Rectal smooth muscle tissue (tissue), 1 donor: ENCODE measurements around the gene CSRP2.

Experiments
- H3K27ac ChIP-seq: one replicate; pipeline ENCODE4 v1.7.0; 2013; ENCODE audit warnings: low read depth, low read length, inconsistent platforms
- H3K27me3 ChIP-seq: one replicate; pipeline ENCODE4 v1.7.0; 2013; ENCODE audit warnings: low read length; ENCODE audit not compliant: control insufficient read depth, insufficient read depth
- H3K36me3 ChIP-seq: one replicate; pipeline ENCODE4 v1.7.0; 2013; ENCODE audit warnings: low read length; ENCODE audit not compliant: control insufficient read depth, insufficient read depth
- H3K4me1 ChIP-seq: one replicate; pipeline ENCODE4 v1.7.0; 2013; ENCODE audit warnings: low read length; ENCODE audit not compliant: control insufficient read depth, insufficient read depth
- H3K4me3 ChIP-seq: one replicate; pipeline ENCODE4 v1.7.0; 2013; ENCODE audit warnings: low read length
- H3K9ac ChIP-seq: one replicate; pipeline ENCODE4 v1.7.0; 2013; ENCODE audit warnings: low read length

Gene CSRP2

GRCh38 chr12:76871082-76871481 lies 7.7 kb downstream of the CSRP2 start:
- no peaks in the 10 kb centered on the region for H3K36me3 ChIP-seq
- H3K27ac ChIP-seq = no peak overlapping the region
- H3K4me3 ChIP-seq = no peak overlapping the region
- no peak overlapping the region for H3K9ac ChIP-seq
- H3K27me3 ChIP-seq = no peaks in the 10 kb centered on the region
- no peaks in the 10 kb centered on the region for H3K4me1 ChIP-seq

GRCh38 chr12:76866726-76867125 lies 12.1 kb downstream of the CSRP2 start:
- no peak overlapping the region for H3K9ac ChIP-seq
- H3K4me3 ChIP-seq = no peak overlapping the region
- no peaks in the 10 kb centered on the region for H3K36me3 ChIP-seq
- H3K4me1 ChIP-seq = peaks cover 4% of the 10 kb centered on the region
- no peak overlapping the region for H3K27ac ChIP-seq
- no peaks in the 10 kb centered on the region for H3K27me3 ChIP-seq

GRCh38 chr12:76866151-76866567 lies 12.7 kb downstream of the CSRP2 start:
- Histone ChIP-seq H3K4me1 (peaks cover 4% of the 10 kb centered on the region), H3K27ac (no peak overlapping the region), H3K36me3 (no peaks in the 10 kb centered on the region), H3K27me3 (no peaks in the 10 kb centered on the region), H3K9ac (no peak overlapping the region), H3K4me3 (no peak overlapping the region)

GRCh38 chr12:76864791-76865400 lies 13.9 kb downstream of the CSRP2 start:
- Histone ChIP-seq H3K27me3 (no peaks in the 10 kb centered on the region), H3K36me3 (no peaks in the 10 kb centered on the region), H3K9ac (no peak overlapping the region), H3K4me3 (no peak overlapping the region), H3K27ac (no peak overlapping the region), H3K4me1 (peaks cover 4% of the 10 kb centered on the region)

GRCh38 chr12:76863837-76864236 lies 15.0 kb downstream of the CSRP2 start:
- Histone ChIP-seq H3K27ac (no peak overlapping the region), H3K4me3 (no peak overlapping the region), H3K9ac (no peak overlapping the region), H3K27me3 (no peaks in the 10 kb centered on the region), H3K36me3 (no peaks in the 10 kb centered on the region), H3K4me1 (peaks cover 4% of the 10 kb centered on the region)

- no peak overlapping the region for H3K27ac ChIP-seq
- H3K4me3 ChIP-seq = no peak overlapping the region
- no peaks in the 10 kb centered on the region for H3K27me3 ChIP-seq
- H3K4me1 ChIP-seq = peaks cover 4% of the 10 kb centered on the region
- no peak overlapping the region for H3K9ac ChIP-seq
- H3K36me3 ChIP-seq = no peaks in the 10 kb centered on the region
These were observed 15.7 kb downstream of the CSRP2 start for GRCh38 chr12:76863005-76863670.

- Histone ChIP-seq H3K4me3 (no peak overlapping the region), H3K27ac (peak overlapping the region; percentile 40), H3K27me3 (no peaks in the 10 kb centered on the region), H3K36me3 (no peaks in the 10 kb centered on the region), H3K4me1 (peaks cover 4% of the 10 kb centered on the region), H3K9ac (no peak overlapping the region)
These were observed 18.6 kb downstream of the CSRP2 start for GRCh38 chr12:76860256-76860655.

- Histone ChIP-seq H3K36me3 (no peaks in the 10 kb centered on the region), H3K4me3 (no peak overlapping the region), H3K27ac (no peak overlapping the region), H3K27me3 (no peaks in the 10 kb centered on the region), H3K9ac (no peak overlapping the region), H3K4me1 (peaks cover 3% of the 10 kb centered on the region)
These were observed 19.2 kb downstream of the CSRP2 start for GRCh38 chr12:76859611-76860010.

GRCh38 chr12:76856018-76856644 lies 22.7 kb downstream of the CSRP2 start:
- Histone ChIP-seq H3K27me3 (no peaks in the 10 kb centered on the region), H3K27ac (no peak overlapping the region), H3K4me1 (no peaks in the 10 kb centered on the region), H3K36me3 (no peaks in the 10 kb centered on the region), H3K4me3 (no peak overlapping the region), H3K9ac (no peak overlapping the region)

- Histone ChIP-seq H3K27ac (no peak overlapping the region), H3K4me3 (no peak overlapping the region), H3K27me3 (no peaks in the 10 kb centered on the region), H3K36me3 (peaks cover 2% of the 10 kb centered on the region), H3K9ac (no peak overlapping the region), H3K4me1 (no peaks in the 10 kb centered on the region)
These were observed 23.5 kb downstream of the CSRP2 start for GRCh38 chr12:76855271-76855670.

- Histone ChIP-seq H3K36me3 (peaks cover 8% of the 10 kb centered on the region), H3K4me3 (no peak overlapping the region), H3K27me3 (no peaks in the 10 kb centered on the region), H3K9ac (no peak overlapping the region), H3K27ac (no peak overlapping the region), H3K4me1 (no peaks in the 10 kb centered on the region)
These were observed 26.7 kb downstream of the CSRP2 start for GRCh38 chr12:76852106-76852505.

- Histone ChIP-seq H3K27me3 (no peaks in the 10 kb centered on the region), H3K4me3 (no peak overlapping the region), H3K36me3 (peaks cover 8% of the 10 kb centered on the region), H3K27ac (no peak overlapping the region), H3K9ac (no peak overlapping the region), H3K4me1 (no peaks in the 10 kb centered on the region)
These were observed 30.7 kb downstream of the CSRP2 start for GRCh38 chr12:76848132-76848531.

- Histone ChIP-seq H3K9ac (no peak overlapping the region), H3K36me3 (peaks cover 8% of the 10 kb centered on the region)
These were observed 31.6 kb downstream of the CSRP2 start for GRCh38 chr12:76847260-76847659.

More at GRCh38 chr12:76847260-76847659, 31.6 kb downstream of the CSRP2 start:
- Histone ChIP-seq H3K4me3 (no peak overlapping the region), H3K27me3 (no peaks in the 10 kb centered on the region), H3K27ac (no peak overlapping the region), H3K4me1 (no peaks in the 10 kb centered on the region)
